IMR-90 (cell line): ENCODE data around the gene TGFB2. TPM values are rescaled to one million over a fixed set of nuclear protein-coding genes. Genes with fewer than 3 reads are reported as not detected.

Experiments used
- ATAC-seq: fragments of 200-7000 bp; cut with Tn5 transposase; 2 replicates; pipeline ENCODE4 v1.9.1; 2020; ENCODE audit warnings: low read depth, mild to moderate bottlenecking, moderate library complexity
- BruUV-seq: library from RNA; stranded (reverse); fragments of 400-500 nt; replicated peaks from 2 replicates; lab custom pipeline; 2021; lab: Mats Ljungman, UMichigan
- CTCF ChIA-PET: fragments of 300-600 bp; formaldehyde crosslinking; extraction: SDS; loops from one replicate; lab custom pipeline; 2021; ENCODE audit warnings: antibody characterized with exemption; lab: Yijun Ruan, JAX
- POLR2A ChIA-PET: fragments of 300-600 bp; sonication (Branson Sonifier 250); formaldehyde crosslinking; loops from one replicate; lab custom pipeline; 2022; ENCODE audit warnings: antibody characterized with exemption; ENCODE audit not compliant: unreplicated experiment; lab: Charles Lee
- DNase-seq: peaks from one replicate; pipeline ENCODE4 v3.0.0; 2013
- H2AFZ ChIP-seq: replicated peaks from 2 replicates; pipeline ENCODE3; 2013; ENCODE audit warnings: low read length, mild to moderate bottlenecking; ENCODE audit not compliant: poor library complexity
- H2AK5ac ChIP-seq: 2 replicates; pipeline ENCODE4 v1.6.1; 2013; ENCODE audit warnings: low read depth, low read length, inconsistent platforms
- H2AK9ac ChIP-seq: replicated peaks from 2 replicates; pipeline ENCODE3; 2013; ENCODE audit warnings: mild to moderate bottlenecking, low read depth, low read length, moderate library complexity; ENCODE audit not compliant: poor library complexity
- H2BK120ac ChIP-seq: 2 replicates; pipeline ENCODE4 v1.6.1; 2013; ENCODE audit warnings: low read depth, low read length, inconsistent platforms
- H2BK15ac ChIP-seq: 3 replicates; pipeline ENCODE4 v1.6.1; 2013; ENCODE audit warnings: low read depth, low read length, inconsistent platforms
- H2BK20ac ChIP-seq: 2 replicates; pipeline ENCODE4 v1.6.1; 2013; ENCODE audit warnings: low read depth, mild to moderate bottlenecking, inconsistent platforms, low read length, moderate library complexity
- H2BK5ac ChIP-seq: 2 replicates; pipeline ENCODE4 v1.6.1; 2013; ENCODE audit warnings: mild to moderate bottlenecking, low read depth, low read length, inconsistent platforms; ENCODE audit not compliant: poor library complexity, severe bottlenecking
- H3K14ac ChIP-seq: replicated peaks from 2 replicates; pipeline ENCODE4 v1.6.1; 2013; ENCODE audit warnings: low read depth, low read length, inconsistent platforms
- H3K18ac ChIP-seq: 2 replicates; pipeline ENCODE4 v1.6.1; 2013; ENCODE audit warnings: low read depth, low read length, control low read depth
- H3K23ac ChIP-seq: 2 replicates; pipeline ENCODE4 v1.6.1; 2013; ENCODE audit warnings: low read depth, low read length, inconsistent platforms
- H3K27ac ChIP-seq: 2 replicates; pipeline ENCODE4 v1.5.1; 2013; ENCODE audit warnings: mild to moderate bottlenecking, control low read depth, low read length; ENCODE audit not compliant: insufficient read depth
- H3K27me3 ChIP-seq: 2 replicates; pipeline ENCODE4 v1.6.1; 2013; ENCODE audit warnings: low read length; ENCODE audit not compliant: control insufficient read depth, insufficient read depth
- H3K36me3 ChIP-seq: 2 replicates; pipeline ENCODE4 v1.6.1; 2013; ENCODE audit warnings: low read length, mixed read lengths; ENCODE audit not compliant: control insufficient read depth, insufficient read depth
- H3K4ac ChIP-seq: 2 replicates; pipeline ENCODE4 v1.6.1; 2013; ENCODE audit warnings: low read depth, low read length, inconsistent platforms
- H3K4me1 ChIP-seq: 2 replicates; pipeline ENCODE4 v1.6.1; 2013; ENCODE audit warnings: low read length, mixed read lengths; ENCODE audit not compliant: control insufficient read depth, insufficient read depth
- H3K4me2 ChIP-seq: 2 replicates; pipeline ENCODE4 v1.6.1; 2013; ENCODE audit warnings: low read depth, mild to moderate bottlenecking, control low read depth, low read length, moderate library complexity
- H3K4me3 ChIP-seq: 2 replicates; pipeline ENCODE4 v1.5.1; 2013; ENCODE audit warnings: low read depth, mild to moderate bottlenecking, control low read depth, low read length, moderate library complexity; ENCODE audit not compliant: insufficient read depth
- H3K56ac ChIP-seq: 2 replicates; pipeline ENCODE4 v1.6.1; 2013; ENCODE audit warnings: low read length, inconsistent platforms; ENCODE audit not compliant: insufficient read depth; ENCODE audit errors: extremely low read depth
- H3K79me1 ChIP-seq, 2 experiments: 2 replicates each; pipeline ENCODE4 v1.6.1; 2013; ENCODE audit warnings: low read length in 2 of 2, inconsistent platforms in 1 of 2, low read depth in 1 of 2
- H3K9ac ChIP-seq: 2 replicates; pipeline ENCODE4 v1.6.1; 2013; ENCODE audit warnings: low read depth, low read length, control low read depth
- H3K9me1 ChIP-seq: 2 replicates; pipeline ENCODE4 v1.6.1; 2013; ENCODE audit warnings: low read length, inconsistent platforms; ENCODE audit not compliant: insufficient read depth
- H3K9me3 ChIP-seq: 2 replicates; pipeline ENCODE4 v1.6.1; 2013; ENCODE audit warnings: low read length; ENCODE audit not compliant: control insufficient read depth, insufficient read depth
- H4K20me1 ChIP-seq: 2 replicates; pipeline ENCODE4 v1.6.1; 2013; ENCODE audit warnings: low read length, inconsistent platforms; ENCODE audit not compliant: insufficient read depth
- H4K5ac ChIP-seq: 2 replicates; pipeline ENCODE4 v1.6.1; 2013; ENCODE audit warnings: mild to moderate bottlenecking, low read depth, low read length, control low read depth
- H4K8ac ChIP-seq, 2 experiments: 2 replicates each; pipeline ENCODE4 v1.6.1; 2013; ENCODE audit warnings: low read depth in 2 of 2, low read length in 2 of 2, control low read depth in 1 of 2, inconsistent platforms in 1 of 2
- H4K91ac ChIP-seq: 2 replicates; pipeline ENCODE4 v1.6.1; 2013; ENCODE audit warnings: low read depth, low read length, inconsistent platforms; ENCODE audit not compliant: insufficient read depth
- BHLHE40 ChIP-seq: fragments of 150-350 bp; IDR thresholded peaks from 2 replicates; pipeline ENCODE4 v1.6.1; 2016; ENCODE audit warnings: mild to moderate bottlenecking, low read depth, low read length
- CEBPB ChIP-seq: IDR thresholded peaks from 2 replicates; pipeline ENCODE4 v1.6.1; 2012; ENCODE audit warnings: low read depth, low read length, improper control_type of control experiment
- CHD1 ChIP-seq: IDR thresholded peaks from 2 replicates; pipeline ENCODE4 v1.6.1; 2012; ENCODE audit warnings: low read depth, low read length, improper control_type of control experiment
- CTCF ChIP-seq: conservative IDR thresholded peaks from 2 replicates; pipeline ENCODE4 v1.5.1; 2012; ENCODE audit warnings: mild to moderate bottlenecking, low read depth, low read length, improper control_type of control experiment
- ELK1 ChIP-seq: fragments of 150-350 bp; IDR thresholded peaks from 2 replicates; pipeline ENCODE4 v1.6.1; 2016; ENCODE audit warnings: low read depth, mild to moderate bottlenecking, low read length, moderate library complexity, borderline replicate concordance
- FOS ChIP-seq: fragments of 150-350 bp; IDR thresholded peaks from 2 replicates; pipeline ENCODE4 v1.6.1; 2016; ENCODE audit warnings: low read depth, low read length
- MAFK ChIP-seq: IDR thresholded peaks from 2 replicates; pipeline ENCODE4 v1.6.1; 2012; ENCODE audit warnings: low read depth, low read length, improper control_type of control experiment
- MAZ ChIP-seq: IDR thresholded peaks from 2 replicates; pipeline ENCODE4 v1.6.1; 2012; ENCODE audit warnings: low read depth, mild to moderate bottlenecking, low read length, improper control_type of control experiment, moderate library complexity, borderline replicate concordance
- MXI1 ChIP-seq: IDR thresholded peaks from 2 replicates; pipeline ENCODE4 v1.6.1; 2012; ENCODE audit warnings: low read depth, mild to moderate bottlenecking, low read length, moderate library complexity, borderline replicate concordance
- NFE2L2 ChIP-seq: fragments of 150-350 bp; IDR thresholded peaks from 2 replicates; pipeline ENCODE4 v1.6.1; 2016; ENCODE audit warnings: low read depth, mild to moderate bottlenecking, low read length
- POLR2A ChIP-seq: IDR thresholded peaks from 2 replicates; pipeline ENCODE4 v1.6.1; 2012; ENCODE audit warnings: mild to moderate bottlenecking, low read depth, low read length
- RAD21 ChIP-seq: IDR thresholded peaks from 2 replicates; pipeline ENCODE4 v1.6.1; 2012; ENCODE audit warnings: low read length, improper control_type of control experiment
- RCOR1 ChIP-seq: IDR thresholded peaks from 2 replicates; pipeline ENCODE4 v1.6.1; 2012; ENCODE audit warnings: mild to moderate bottlenecking, low read length, improper control_type of control experiment; ENCODE audit not compliant: insufficient replicate concordance
- RFX5 ChIP-seq: IDR thresholded peaks from 2 replicates; pipeline ENCODE4 v1.8.0; 2012; ENCODE audit warnings: low read depth, mild to moderate bottlenecking, low read length, moderate library complexity
- SMC3 ChIP-seq: fragments of 150-350 bp; IDR thresholded peaks from 2 replicates; pipeline ENCODE4 v1.6.1; 2016; ENCODE audit warnings: low read depth, mild to moderate bottlenecking, antibody characterized with exemption, low read length, moderate library complexity
- USF2 ChIP-seq: fragments of 150-350 bp; IDR thresholded peaks from 2 replicates; pipeline ENCODE4 v1.6.1; 2017; ENCODE audit warnings: mild to moderate bottlenecking, antibody characterized with exemption, low read length, low read depth
- WGBS, 2 experiments: methylation state at CpG; one replicate each; pipeline versions ENCODE4 v1.1.5 to v1.1.7; 2013; ENCODE audit warnings: missing lambda C conversion rate in 2 of 2; ENCODE audit not compliant: insufficient read length in 1 of 2; ENCODE audit errors: extremely low coverage in 2 of 2; 5-methylcytosine and 5-hydroxymethylcytosine counted together
- dilution Hi-C: fragments of 300-500 bp; cut with HindIII; formaldehyde crosslinking; loops from one replicate; pipeline ENCODE4 v1.14.3; 2018; ENCODE audit warnings: low sequenced_read_pairs; ENCODE audit not compliant: unreplicated experiment
- in situ Hi-C: fragments of 300-500 bp; cut with MboI; formaldehyde crosslinking; loops from 3 replicates; pipeline ENCODE4 v1.14.3; 2019; ENCODE audit warnings: low sequenced_read_pairs, inconsistent platforms, mixed read lengths
- intact Hi-C: fragments of 100-400 bp; cut with micrococcal nuclease; formaldehyde crosslinking; loops from 2 replicates; pipeline ENCODE4 v1.10.0; 2022
- polyA plus RNA-seq, 3 experiments: library from polyadenylated mRNA; depleted of rRNA; stranded (reverse); fragments of >200 nt; gene quantifications; 2 replicates each; pipeline ENCODE4 v1.2.3, GENCODE V29; 2012; ENCODE audit warnings: low replicate concordance in 1 of 3
- total RNA-seq: library from RNA; depleted of rRNA; stranded (reverse); fragments of >200 nt; gene quantifications from 2 replicates; pipeline ENCODE4 v1.2.3, GENCODE V29; 2012

TGFB2 gene
- total and polyA plus RNA-seq, 2 of the 4 experiments (the other 2 are of a cell fraction), result 3.7 to 3.8 TPM

GRCh38 chr1:218492874-218493273, 147.7 kb downstream of the TGFB2 start:
- Histone ChIP-seq H4K91ac (peak overlapping the region; percentile 26; the same call in 1 of the 2 replicates), H3K56ac (no peak overlapping the region), H3K14ac (no peak overlapping the region), H3K4me1 (peaks cover 4% of the 10 kb centered on the region), H3K27ac (no peak overlapping the region), H3K9me1 (peaks cover 7% of the 10 kb centered on the region; the same call in 1 of the 2 replicates), H3K18ac (no peak overlapping the region), H3K79me1 (no peaks in the 10 kb centered on the region), H3K4me2 (no peak overlapping the region), H3K9ac (no peak overlapping the region), H3K23ac (no peak overlapping the region), H2BK120ac (peak overlapping the region; percentile 66; the same call in 1 of the 2 replicates), H2AK9ac (no peak overlapping the region), H2BK20ac (0 out of 2 replicates have a peak overlapping the region, but pooled peaks have one; percentile 20), H2AFZ (no peak overlapping the region), H3K27me3 (no peaks in the 10 kb centered on the region), H4K20me1 (no peaks in the 10 kb centered on the region), H3K4ac (no peak overlapping the region), H2BK15ac (peak overlapping the region; percentile 20; the same call in 1 of the 3 replicates), H3K36me3 (no peaks in the 10 kb centered on the region), H3K9me3 (no peaks in the 10 kb centered on the region), H4K5ac (no peak overlapping the region), H4K8ac (no peak overlapping the region), H3K4me3 (no peak overlapping the region), H2AK5ac (0 out of 2 replicates have a peak overlapping the region, but pooled peaks have one; percentile 48), H2BK5ac (no peak overlapping the region)
- POLR2A ChIA-PET, result no interaction called here
- CTCF ChIA-PET, result interaction anchor here (0.7 kb wide), 1 partner anchor 210 kb away, joined by 4 read pairs; no protein-coding TSS in a partner anchor
- in situ Hi-C loops, result no loop called here
- no CpG with 5 or more reads among the region's 2 CpGs for WGBS, 2 experiments
- ATAC-seq (no peak), DNase-seq (no peak)
- dilution Hi-C loops, result no loop called here
- TF ChIP-seq MXI1, result no peak
- TF ChIP-seq SMC3, result no peak
- TF ChIP-seq MAZ, result no peak
- no peak for TF ChIP-seq RAD21
- TF ChIP-seq MAFK, result no peak
- no peak for TF ChIP-seq RCOR1
- TF ChIP-seq BHLHE40, result no peak
- TF ChIP-seq RFX5, result no peak
- no peak for TF ChIP-seq CEBPB
- TF ChIP-seq ELK1, result no peak
- no peak for TF ChIP-seq FOS
- TF ChIP-seq POLR2A, result no peak
- TF ChIP-seq CHD1, result no peak
- no peak for TF ChIP-seq NFE2L2
- TF ChIP-seq USF2, result no peak
- TF ChIP-seq CTCF, result no peak
- intact Hi-C loops, result loop anchor here (10.0 kb wide), 1 partner anchor 182 kb away; no protein-coding TSS in a partner anchor
- BruUV-seq, result no TSS peak
